ENCODE measurements around the gene ZNF511.

ZNF511 gene

GRCh38 chr10:133270204-133270603, 38.5 kb upstream of the ZNF511 start:
- ChIA-PET CTCF (no interaction called here), POLR2A (no interaction called here)
- TF ChIP-seq CTCF (IDR thresholded peaks at IDR 0.05; ENCODE audit: control extremely low read depth, extremely low read depth, low read depth, missing control alignments) = no peak
- DNase-seq (ENCODE audit: extremely low spot score) = no peak

GRCh38 chr10:133270773-133271297, 37.9 kb upstream of the ZNF511 start:
- ChIA-PET CTCF (no interaction called here), POLR2A (no interaction called here)
- TF ChIP-seq CTCF (IDR thresholded peaks at IDR 0.05; ENCODE audit: control extremely low read depth, extremely low read depth, low read depth, missing control alignments) = no peak
- DNase-seq (ENCODE audit: extremely low spot score) = no peak

- TF ChIP-seq CTCF (IDR thresholded peaks at IDR 0.05; ENCODE audit: control extremely low read depth, extremely low read depth, low read depth, missing control alignments) = no peak
- ChIA-PET CTCF (interaction anchor here (1.7 kb wide), 1 partner anchor 32 kb away, joined by 4 read pairs; no protein-coding TSS in a partner anchor), POLR2A (no interaction called here)
- DNase-seq (ENCODE audit: extremely low spot score) = no peak
Measured at GRCh38 chr10:133271521-133272300, 37.0 kb upstream of the ZNF511 start.

GRCh38 chr10:133272301-133272963, 36.3 kb upstream of the ZNF511 start:
- ChIA-PET CTCF (interaction anchor here (1.7 kb wide), 1 partner anchor 32 kb away, joined by 4 read pairs; no protein-coding TSS in a partner anchor), POLR2A (no interaction called here)
- TF ChIP-seq CTCF (IDR thresholded peaks at IDR 0.05; ENCODE audit: control extremely low read depth, extremely low read depth, low read depth, missing control alignments) = no peak
- DNase-seq (ENCODE audit: extremely low spot score) = no peak

- DNase-seq (ENCODE audit: extremely low spot score) = no peak
- POLR2A ChIA-PET = no interaction called here
- TF ChIP-seq CTCF (IDR thresholded peaks at IDR 0.05; ENCODE audit: control extremely low read depth, extremely low read depth, low read depth, missing control alignments) = no peak
- CTCF ChIA-PET = interaction anchor here (1.7 kb wide), 1 partner anchor 31 kb away, joined by 4 read pairs; no protein-coding TSS in a partner anchor
Measured at GRCh38 chr10:133272964-133273420, 35.7 kb upstream of the ZNF511 start.

- POLR2A ChIA-PET = no interaction called here
- TF ChIP-seq CTCF (IDR thresholded peaks at IDR 0.05; ENCODE audit: control extremely low read depth, extremely low read depth, low read depth, missing control alignments) = no peak
- DNase-seq (ENCODE audit: extremely low spot score) = no peak
- CTCF ChIA-PET = interaction anchor here (1.7 to 2.6 kb wide), 2 partner anchors 31 to 33 kb away, joined by 4 to 16 read pairs; no protein-coding TSS in a partner anchor
Measured at GRCh38 chr10:133273534-133274143, 35.1 kb upstream of the ZNF511 start.
